Measurements from ENCODE around the gene SLC41A3.
"Not testable (repeated sequence)": the region's sequence is repeated elsewhere in the genome, so short reads cannot be mapped to it uniquely, and the experiment has no call there.

SLC41A3 gene

GRCh38 chr3:126053949-126054569 is 29.9 kb downstream of the SLC41A3 start:
- DNase-seq (ENCODE audit: low spot score), result no peak

- DNase-seq (ENCODE audit: low spot score), result no peak
These were observed 30.4 kb downstream of the SLC41A3 start for GRCh38 chr3:126053513-126053912.

DNA sequence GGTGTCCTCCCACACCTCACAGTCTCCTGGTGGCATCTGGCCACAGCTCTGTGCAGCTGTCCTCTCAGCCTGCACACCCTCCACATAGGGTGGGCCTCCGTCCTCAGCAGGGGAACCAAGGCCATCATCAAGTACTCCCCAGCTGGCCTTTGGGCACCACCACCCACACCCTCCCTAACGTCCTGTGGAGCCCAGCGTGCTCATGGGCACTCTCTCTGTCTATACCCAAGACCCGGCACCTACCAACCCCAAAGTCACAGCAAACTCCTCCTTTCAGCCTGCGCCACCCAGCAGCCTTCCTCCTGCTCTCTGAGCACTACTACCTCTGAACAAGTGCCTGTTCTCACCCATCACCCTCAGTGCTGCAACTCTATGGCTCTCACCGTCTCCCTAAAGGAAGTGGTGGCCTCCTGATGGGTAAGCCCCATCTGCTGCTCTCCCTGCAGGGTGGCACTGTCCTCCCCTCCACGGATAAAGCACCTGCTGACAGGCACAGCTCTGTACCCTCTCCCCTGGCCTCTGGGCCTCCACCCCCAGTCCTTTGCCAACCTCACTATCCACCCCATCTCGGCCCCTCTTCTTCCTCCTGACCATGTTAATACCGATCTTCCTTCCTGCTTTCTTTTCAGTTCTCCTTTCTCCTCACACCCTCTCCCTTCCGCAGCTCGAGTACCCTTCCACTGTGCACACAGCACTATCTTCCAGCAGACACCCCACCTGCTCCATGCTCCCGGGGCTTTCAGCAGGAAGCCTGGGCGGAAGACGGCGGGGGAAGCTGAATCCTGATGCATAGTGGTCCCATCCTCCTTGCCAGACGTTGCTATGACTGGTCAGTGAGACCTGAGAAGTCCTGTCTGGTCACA is 31.5 kb downstream of the SLC41A3 start:
- DNase-seq (ENCODE audit: low spot score), result no peak

DNA sequence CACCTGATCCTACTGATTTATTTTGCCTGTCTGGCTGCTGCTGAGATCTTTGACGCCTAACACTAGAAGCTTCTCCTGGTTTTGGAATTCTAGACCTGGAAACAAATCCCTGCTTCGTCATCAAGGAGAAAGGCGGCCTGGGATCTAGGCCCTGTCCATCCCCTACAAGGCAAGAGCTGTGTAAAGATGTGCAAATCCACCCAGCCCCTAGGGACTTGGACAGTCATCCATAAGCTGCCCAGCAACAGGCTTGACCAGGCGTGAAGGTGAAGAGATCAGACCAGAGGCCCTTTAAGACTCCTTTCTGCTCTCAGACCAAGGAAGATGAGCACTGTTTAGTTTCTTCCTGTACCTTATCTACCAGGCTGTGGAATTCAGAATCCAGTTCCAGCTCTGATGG is 32.2 kb downstream of the SLC41A3 start:
- DNase-seq (ENCODE audit: low spot score), result no peak

GRCh38 chr3:126051234-126051633 is 32.7 kb downstream of the SLC41A3 start:
- DNase-seq (ENCODE audit: low spot score), result no peak

GRCh38 chr3:126050626-126051025 is 33.3 kb downstream of the SLC41A3 start:
- no peak for DNase-seq (ENCODE audit: low spot score)

DNA sequence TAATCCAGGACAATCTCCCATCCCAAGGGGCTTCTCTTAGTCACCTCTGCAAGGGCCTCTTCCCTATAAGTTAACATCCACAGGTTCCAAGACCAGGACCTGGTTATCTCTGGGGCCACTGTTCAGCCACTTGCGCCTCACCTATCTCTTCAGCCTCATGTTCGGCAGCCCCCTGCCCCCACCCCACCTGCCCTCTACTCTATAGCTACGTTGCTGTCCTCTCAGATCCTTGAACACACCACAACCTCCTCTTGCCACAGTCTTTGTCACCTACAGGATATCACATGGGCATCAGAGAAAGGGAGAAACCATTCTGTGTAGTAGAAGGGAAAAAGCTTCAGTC is 33.9 kb downstream of the SLC41A3 start:
- no peak for DNase-seq (ENCODE audit: low spot score)

GRCh38 chr3:126049289-126050049 is 34.5 kb downstream of the SLC41A3 start:
- no peak for DNase-seq (ENCODE audit: low spot score)

- DNase-seq (ENCODE audit: low spot score), result no peak
These were observed 43.5 kb downstream of the SLC41A3 start for GRCh38 chr3:126040386-126040785.

DNA sequence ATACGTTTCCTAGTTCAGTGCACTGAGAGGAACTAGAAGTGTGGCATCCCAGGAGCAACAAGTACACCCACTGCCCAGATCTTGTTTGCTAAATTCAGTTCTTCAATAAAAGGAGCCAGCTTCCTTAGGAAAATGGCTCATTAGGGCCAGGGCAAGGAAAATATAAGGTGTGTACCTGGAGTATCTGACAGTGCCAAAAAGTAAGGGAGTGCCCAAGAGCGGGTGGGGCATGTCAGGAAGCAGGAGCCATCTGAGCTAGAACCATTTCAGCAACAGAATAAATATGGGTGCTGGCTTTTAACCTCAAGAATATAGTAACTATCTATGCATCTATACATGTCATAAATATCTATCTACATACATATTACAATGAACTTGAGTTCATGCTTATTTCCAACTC is 44.1 kb downstream of the SLC41A3 start:
- DNase-seq (ENCODE audit: low spot score), result no peak

DNA sequence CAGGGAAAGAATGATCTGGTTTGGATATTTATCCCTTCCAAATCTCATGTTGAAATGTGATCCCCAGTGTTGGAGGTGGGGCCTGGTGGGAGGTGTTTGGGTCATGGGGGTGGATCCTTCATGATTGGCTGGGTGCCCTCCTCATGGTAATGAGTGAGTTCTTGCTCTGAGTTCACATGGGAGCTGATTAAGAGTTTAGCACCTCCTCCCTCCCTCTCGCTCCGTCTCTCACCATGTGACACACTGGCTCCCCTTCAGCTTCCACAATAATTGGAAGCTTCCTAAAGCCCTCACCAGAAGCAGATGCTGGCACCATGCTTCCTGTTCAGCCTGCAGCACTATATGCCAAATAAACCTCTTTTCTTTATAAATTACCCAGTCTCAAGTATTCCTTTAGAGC is 45.1 kb downstream of the SLC41A3 start:
- DNase-seq (ENCODE audit: low spot score), result not testable (repeated sequence)

DNA sequence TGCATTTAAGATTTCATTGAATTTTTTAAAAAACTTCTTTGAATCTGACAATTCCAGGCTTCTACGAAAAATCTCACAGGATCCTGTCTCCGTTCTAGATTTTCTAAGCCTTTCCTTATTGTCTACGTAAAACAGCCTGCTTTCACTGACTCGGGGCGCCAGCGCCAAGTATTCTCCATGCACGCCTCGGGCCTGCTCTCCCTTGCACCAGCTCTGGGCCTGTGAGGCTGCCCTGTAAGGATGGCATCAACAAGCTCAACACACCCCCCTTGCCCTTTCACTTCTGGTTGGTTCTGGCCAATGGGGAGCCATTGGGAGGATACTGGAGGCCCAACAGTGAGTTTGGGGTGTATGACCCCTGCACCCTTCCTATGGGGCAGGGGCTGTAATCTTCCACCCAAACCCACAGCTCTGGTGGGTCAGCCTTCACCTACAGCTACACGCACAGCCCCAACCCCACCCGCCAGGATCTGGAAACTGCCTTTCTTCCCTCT is 47.8 kb downstream of the SLC41A3 start:
- DNase-seq (ENCODE audit: low spot score), result no peak

DNA sequence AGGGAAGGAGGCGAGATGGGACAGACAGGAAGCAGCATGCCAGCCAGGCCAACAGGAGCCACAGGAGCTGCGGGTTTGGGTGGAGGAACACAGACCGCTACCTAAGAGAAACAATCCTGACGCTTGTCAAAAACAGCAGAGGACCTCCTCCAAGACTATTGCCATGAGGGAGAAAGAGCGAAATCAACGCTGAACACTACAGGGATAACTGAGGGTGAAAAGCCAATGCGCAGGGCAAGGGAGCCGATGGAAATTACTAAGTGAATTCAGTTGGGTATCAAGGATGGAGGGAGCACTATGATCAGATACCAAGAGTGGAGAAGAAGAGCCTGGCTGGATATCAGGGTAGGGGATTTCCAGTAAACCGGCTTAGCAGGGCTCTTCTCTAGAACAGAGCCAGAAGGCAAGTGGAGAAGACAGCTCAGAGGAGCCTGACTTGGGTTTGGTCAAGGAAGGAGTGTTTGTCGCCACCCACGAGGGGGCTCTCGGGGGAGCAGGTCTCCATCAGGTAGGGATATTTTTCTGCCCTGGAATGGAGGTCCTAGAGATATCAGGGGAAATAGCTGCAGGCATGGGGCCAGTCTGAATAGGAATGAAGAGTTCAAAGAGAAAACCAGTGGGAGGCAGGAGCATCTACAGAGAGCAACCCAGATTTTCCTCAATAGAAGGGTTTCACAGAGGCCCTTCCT is 48.4 kb downstream of the SLC41A3 start:
- no peak for DNase-seq (ENCODE audit: low spot score)

DNA sequence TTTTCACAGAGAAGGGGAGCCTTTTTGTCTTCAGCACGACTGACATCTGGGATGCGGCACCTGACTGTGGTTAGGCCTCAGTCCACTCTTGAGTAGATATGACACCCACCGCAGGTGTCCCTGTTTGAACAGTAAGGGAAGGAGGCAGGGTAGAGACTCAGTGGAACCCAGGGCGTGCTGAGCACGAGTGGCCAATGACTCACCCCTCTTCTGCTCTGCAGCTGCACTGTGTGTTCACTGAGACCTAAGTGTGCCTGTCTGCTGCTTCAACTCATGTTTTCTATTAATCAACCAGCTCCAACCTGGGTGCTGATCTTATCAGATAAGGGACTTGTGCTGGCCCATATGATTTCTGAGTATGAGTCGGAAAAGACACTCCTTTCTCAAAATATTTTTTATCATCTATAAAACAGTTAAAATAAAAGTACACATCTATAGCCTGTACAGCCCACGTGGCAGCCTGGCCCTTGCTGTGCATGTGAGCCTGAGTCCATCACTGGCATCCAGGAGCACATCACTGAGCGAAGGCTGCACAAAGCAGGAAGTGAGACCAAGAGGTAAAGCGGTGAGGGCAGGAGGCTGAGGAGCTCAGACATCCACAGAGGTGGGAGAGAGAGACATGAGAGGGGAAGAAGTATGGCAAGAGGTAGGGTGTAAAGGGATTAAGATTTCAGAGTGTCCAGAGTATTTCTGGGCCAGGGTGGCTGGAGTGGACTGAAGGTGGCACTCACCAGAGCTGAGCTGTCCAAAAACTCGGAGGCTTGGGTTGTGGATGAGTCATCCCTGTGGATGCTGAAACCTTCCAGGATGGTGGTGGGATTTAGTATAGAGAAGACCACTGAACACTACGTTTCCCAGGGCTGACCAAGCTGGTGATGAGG is 49.2 kb downstream of the SLC41A3 start:
- DNase-seq (ENCODE audit: low spot score), result no peak

DNA sequence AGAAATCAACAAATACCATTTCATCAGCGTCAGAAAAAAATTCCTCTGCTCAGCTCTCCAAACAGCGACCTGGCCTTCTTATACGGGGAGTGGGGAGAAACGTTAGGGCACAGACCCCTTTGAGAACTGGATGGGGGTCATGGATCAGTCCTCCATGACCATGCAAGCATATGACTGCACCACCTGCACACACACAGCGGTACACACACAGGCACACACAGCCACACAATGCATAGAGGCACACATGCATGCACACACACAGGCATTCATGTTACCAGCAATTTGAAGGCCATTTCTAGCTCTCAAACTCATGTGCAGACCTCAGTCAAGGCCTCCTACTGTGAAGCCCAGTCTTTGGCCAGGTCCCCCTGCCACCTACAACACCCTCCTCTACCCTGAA is 50.2 kb downstream of the SLC41A3 start:
- DNase-seq (ENCODE audit: low spot score), result no peak

GRCh38 chr3:126033051-126033745 is 50.7 kb downstream of the SLC41A3 start:
- DNase-seq (ENCODE audit: low spot score), result no peak

- DNase-seq (ENCODE audit: low spot score), result no peak
These were observed 51.9 kb downstream of the SLC41A3 start for GRCh38 chr3:126031981-126032471.

GRCh38 chr3:126030455-126030854 is 53.5 kb downstream of the SLC41A3 start:
- DNase-seq (ENCODE audit: low spot score), result no peak

DNA sequence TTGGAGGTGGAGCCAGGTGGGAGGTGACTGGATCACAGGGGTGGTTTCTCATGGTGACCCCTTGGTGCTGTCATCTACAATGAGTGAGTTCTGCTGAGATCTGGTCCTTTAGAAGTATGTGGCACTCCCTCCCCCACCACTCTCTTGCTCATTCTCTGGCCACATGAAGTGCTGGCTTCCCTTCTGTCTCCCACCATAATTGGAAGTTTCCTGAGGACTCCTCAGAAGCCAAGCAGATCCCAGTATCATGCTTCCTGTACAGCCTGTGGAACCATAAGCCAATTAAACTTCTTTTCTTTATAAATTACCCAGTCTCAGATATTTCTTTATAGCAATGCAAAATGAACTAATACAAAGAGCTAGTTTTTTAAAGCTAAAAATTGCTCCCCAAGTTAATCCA is 54.7 kb downstream of the SLC41A3 start:
- DNase-seq (ENCODE audit: low spot score), result no peak

GRCh38 chr3:126028096-126028495 is 55.8 kb downstream of the SLC41A3 start:
- no peak for DNase-seq (ENCODE audit: low spot score)
